Large intestine (tissue), 3 donors: ENCODE results near the gene SPNS2. TPM values are rescaled to one million over a fixed set of nuclear protein-coding genes. Genes with fewer than 3 reads are reported as not detected.

Experiments used
- DNase-seq, 2 donors: peaks; one replicate each; pipeline versions ENCODE4 v3.0.0 to v3.0.0-alpha.2; 2013
- H3K27ac ChIP-seq: one replicate; pipeline ENCODE4 v1.5.1; 2013; ENCODE audit warnings: low read length
- H3K27me3 ChIP-seq: 2 replicates; pipeline ENCODE4 v1.6.1; 2013; ENCODE audit warnings: low read length; ENCODE audit not compliant: control insufficient read depth, insufficient read depth
- H3K36me3 ChIP-seq: 2 replicates; pipeline ENCODE4 v1.6.1; 2013; ENCODE audit warnings: low read length; ENCODE audit not compliant: control insufficient read depth, insufficient read depth
- H3K4me1 ChIP-seq: one replicate; pipeline ENCODE4 v1.6.1; 2013; ENCODE audit warnings: low read length; ENCODE audit not compliant: control insufficient read depth, insufficient read depth
- H3K4me3 ChIP-seq: one replicate; pipeline ENCODE4 v1.5.1; 2013; ENCODE audit warnings: low read length
- H3K9me3 ChIP-seq: one replicate; pipeline ENCODE4 v1.6.1; 2013; ENCODE audit warnings: mild to moderate bottlenecking, low read depth, low read length, moderate library complexity; ENCODE audit not compliant: control insufficient read depth
- WGBS: methylation state at CpG from one replicate; pipeline ENCODE4 v1.1.5; 2013; ENCODE audit warnings: low lambda C conversion rate; ENCODE audit not compliant: insufficient coverage; 5-methylcytosine and 5-hydroxymethylcytosine counted together
- polyA plus RNA-seq: library from polyadenylated mRNA; unstranded; fragments of 120-200 nt; gene quantifications from one replicate; pipeline ENCODE4 v1.2.1, GENCODE V29; 2013

The SPNS2 gene
- polyA plus RNA-seq, 1 donor: 13.3 TPM

GRCh38 chr17:4504188-4504587 is 5.5 kb downstream of the SPNS2 start:
- Histone ChIP-seq H3K9me3 (no peaks in the 10 kb centered on the region), H3K27me3 (peaks cover 16% of the 10 kb centered on the region), H3K4me1 (peaks cover 24% of the 10 kb centered on the region), H3K36me3 (no peaks in the 10 kb centered on the region), H3K4me3 (no peak overlapping the region), H3K27ac (no peak overlapping the region)
- no peak for DNase-seq
- WGBS: no CpG with 5 or more reads among the region's 5 CpGs

GRCh38 chr17:4505187-4505586 is 6.5 kb downstream of the SPNS2 start:
- peaks cover 3% of the 10 kb centered on the region for H3K9me3 ChIP-seq
- no peak overlapping the region for H3K27ac ChIP-seq
- no peak overlapping the region for H3K4me3 ChIP-seq
- H3K4me1 ChIP-seq: peaks cover 16% of the 10 kb centered on the region
- H3K36me3 ChIP-seq: no peaks in the 10 kb centered on the region
- WGBS: no CpG with 5 or more reads among the region's 5 CpGs
- H3K27me3 ChIP-seq: peaks cover 6% of the 10 kb centered on the region
- DNase-seq: no peak

- Histone ChIP-seq H3K9me3 (peaks cover 3% of the 10 kb centered on the region), H3K4me1 (peaks cover 8% of the 10 kb centered on the region), H3K36me3 (no peaks in the 10 kb centered on the region), H3K4me3 (no peak overlapping the region), H3K27me3 (peaks cover 2% of the 10 kb centered on the region), H3K27ac (no peak overlapping the region)
- WGBS: no CpG with 5 or more reads among the region's 13 CpGs
- DNase-seq: no peak
Measured at GRCh38 chr17:4506175-4506813, 7.6 kb downstream of the SPNS2 start.

- H3K9me3 ChIP-seq: peaks cover 3% of the 10 kb centered on the region
- WGBS: no CpG with 5 or more reads among the region's 8 CpGs
- H3K27ac ChIP-seq: no peak overlapping the region
- H3K4me3 ChIP-seq: no peak overlapping the region
- H3K36me3 ChIP-seq: no peaks in the 10 kb centered on the region
- peaks cover 5% of the 10 kb centered on the region for H3K4me1 ChIP-seq
- no peaks in the 10 kb centered on the region for H3K27me3 ChIP-seq
- DNase-seq: no peak
Measured at GRCh38 chr17:4506892-4507291, 8.2 kb downstream of the SPNS2 start.

- H3K9me3 ChIP-seq: peaks cover 3% of the 10 kb centered on the region
- H3K4me1 ChIP-seq: peaks cover 5% of the 10 kb centered on the region
- H3K27ac ChIP-seq: no peak overlapping the region
- no CpG with 5 or more reads among the region's 8 CpGs for WGBS
- H3K27me3 ChIP-seq: no peaks in the 10 kb centered on the region
- H3K4me3 ChIP-seq: no peak overlapping the region
- DNase-seq: peak in 1 of 2 donors; percentile 31
- H3K36me3 ChIP-seq: no peaks in the 10 kb centered on the region
Measured at GRCh38 chr17:4507361-4508111, 8.9 kb downstream of the SPNS2 start.

GRCh38 chr17:4508207-4508606 is 9.5 kb downstream of the SPNS2 start:
- H3K4me1 ChIP-seq: peaks cover 5% of the 10 kb centered on the region

GRCh38 chr17:4509401-4509800 is 10.7 kb downstream of the SPNS2 start:
- no peak overlapping the region for H3K4me3 ChIP-seq
- WGBS: no CpG with 5 or more reads among the region's 8 CpGs
- peaks cover 13% of the 10 kb centered on the region for H3K4me1 ChIP-seq
- H3K27me3 ChIP-seq: no peaks in the 10 kb centered on the region
- DNase-seq: no peak
- peaks cover 3% of the 10 kb centered on the region for H3K9me3 ChIP-seq
- H3K36me3 ChIP-seq: no peaks in the 10 kb centered on the region
- H3K27ac ChIP-seq: no peak overlapping the region

More at GRCh38 chr17:4508207-4508606, 9.5 kb downstream of the SPNS2 start:
- peaks cover 3% of the 10 kb centered on the region for H3K9me3 ChIP-seq
- H3K36me3 ChIP-seq: no peaks in the 10 kb centered on the region
- H3K27ac ChIP-seq: no peak overlapping the region
- DNase-seq: no peak
- no CpG with 5 or more reads among the region's 3 CpGs for WGBS
- H3K4me3 ChIP-seq: no peak overlapping the region
- H3K27me3 ChIP-seq: no peaks in the 10 kb centered on the region

- no CpG with 5 or more reads among the region's 21 CpGs for WGBS
- Histone ChIP-seq H3K4me3 (no peak overlapping the region), H3K36me3 (no peaks in the 10 kb centered on the region), H3K27me3 (no peaks in the 10 kb centered on the region), H3K9me3 (peaks cover 3% of the 10 kb centered on the region), H3K27ac (no peak overlapping the region), H3K4me1 (peaks cover 13% of the 10 kb centered on the region)
- no peak for DNase-seq
Measured at GRCh38 chr17:4509923-4510617, 11.4 kb downstream of the SPNS2 start.

GRCh38 chr17:4510618-4510941 is 11.9 kb downstream of the SPNS2 start:
- H3K27ac ChIP-seq: no peak overlapping the region
- no peak for DNase-seq
- no CpG with 5 or more reads among the region's 11 CpGs for WGBS
- H3K4me3 ChIP-seq: no peak overlapping the region
- peaks cover 13% of the 10 kb centered on the region for H3K4me1 ChIP-seq
- H3K9me3 ChIP-seq: peaks cover 3% of the 10 kb centered on the region
- H3K27me3 ChIP-seq: no peaks in the 10 kb centered on the region
- H3K36me3 ChIP-seq: no peaks in the 10 kb centered on the region

GRCh38 chr17:4511199-4511932 is 12.7 kb downstream of the SPNS2 start:
- peaks cover 10% of the 10 kb centered on the region for H3K4me1 ChIP-seq
- no peak overlapping the region for H3K27ac ChIP-seq
- no CpG with 5 or more reads among the region's 10 CpGs for WGBS
- no peak for DNase-seq
- no peak overlapping the region for H3K4me3 ChIP-seq
- H3K36me3 ChIP-seq: no peaks in the 10 kb centered on the region
- no peaks in the 10 kb centered on the region for H3K27me3 ChIP-seq
- H3K9me3 ChIP-seq: peaks cover 3% of the 10 kb centered on the region
